GM21576 (cell line): ENCODE data around the gene GSK3A.
"Not testable (repeated sequence)": the region's sequence is repeated elsewhere in the genome, so short reads cannot be mapped to it uniquely, and the experiment has no call there.

ENCODE experiments used
- ATAC-seq: cut with Tn5 transposase; IDR thresholded peaks from one replicate; pipeline ENCODE4 v1.9.1; 2021; ENCODE audit warnings: mild to moderate bottlenecking, moderate library complexity; ENCODE audit not compliant: unreplicated experiment

GSK3A gene

GRCh38 chr19:42268704-42269477 is 26.5 kb upstream of the GSK3A start, which contains the start of gene CIC:
CIC (plus strand) TSS chr19:42269252; CDS start chr19:42271784, 2,532 bp downstream.
- peak; percentile 71 for ATAC-seq

GRCh38 chr19:42268142-42268703 is 25.8 kb upstream of the GSK3A start:
- peak; percentile 52 for ATAC-seq

GRCh38 chr19:42267644-42268141 is 25.3 kb upstream of the GSK3A start:
- ATAC-seq = no peak

- ATAC-seq = not testable (repeated sequence)
Measured at GRCh38 chr19:42266928-42267603, 24.7 kb upstream of the GSK3A start.

GRCh38 chr19:42266105-42266504 is 23.7 kb upstream of the GSK3A start:
- not testable (repeated sequence) for ATAC-seq

- ATAC-seq = no peak
Measured at GRCh38 chr19:42261763-42262162, 19.4 kb upstream of the GSK3A start.

GRCh38 chr19:42257842-42258241 is 15.4 kb upstream of the GSK3A start:
- not testable (repeated sequence) for ATAC-seq

- no peak for ATAC-seq
Measured at GRCh38 chr19:42255766-42256745, 13.7 kb upstream of the GSK3A start.

- ATAC-seq = peak; percentile 52
Measured at GRCh38 chr19:42254850-42255765, 12.7 kb upstream of the GSK3A start, which contains the start of gene ERF. ERF (minus strand) TSS chr19:42255128; CDS start chr19:42254999, 129 bp downstream.

GRCh38 chr19:42254089-42254849 is 11.9 kb upstream of the GSK3A start:
- peak; percentile 40 for ATAC-seq

GRCh38 chr19:42253245-42254088 is 11.1 kb upstream of the GSK3A start:
- ATAC-seq = peak; percentile 1

- ATAC-seq = no peak
Measured at GRCh38 chr19:42252365-42253244, 10.2 kb upstream of the GSK3A start.

- ATAC-seq = no peak
Measured at GRCh38 chr19:42251572-42252358, 9.4 kb upstream of the GSK3A start.

- ATAC-seq = no peak
Measured at GRCh38 chr19:42250666-42251531, 8.5 kb upstream of the GSK3A start.

- no peak for ATAC-seq
Measured at GRCh38 chr19:42250183-42250665, 7.8 kb upstream of the GSK3A start.
